Measurements from ENCODE around the gene ZDHHC1.

DNA sequence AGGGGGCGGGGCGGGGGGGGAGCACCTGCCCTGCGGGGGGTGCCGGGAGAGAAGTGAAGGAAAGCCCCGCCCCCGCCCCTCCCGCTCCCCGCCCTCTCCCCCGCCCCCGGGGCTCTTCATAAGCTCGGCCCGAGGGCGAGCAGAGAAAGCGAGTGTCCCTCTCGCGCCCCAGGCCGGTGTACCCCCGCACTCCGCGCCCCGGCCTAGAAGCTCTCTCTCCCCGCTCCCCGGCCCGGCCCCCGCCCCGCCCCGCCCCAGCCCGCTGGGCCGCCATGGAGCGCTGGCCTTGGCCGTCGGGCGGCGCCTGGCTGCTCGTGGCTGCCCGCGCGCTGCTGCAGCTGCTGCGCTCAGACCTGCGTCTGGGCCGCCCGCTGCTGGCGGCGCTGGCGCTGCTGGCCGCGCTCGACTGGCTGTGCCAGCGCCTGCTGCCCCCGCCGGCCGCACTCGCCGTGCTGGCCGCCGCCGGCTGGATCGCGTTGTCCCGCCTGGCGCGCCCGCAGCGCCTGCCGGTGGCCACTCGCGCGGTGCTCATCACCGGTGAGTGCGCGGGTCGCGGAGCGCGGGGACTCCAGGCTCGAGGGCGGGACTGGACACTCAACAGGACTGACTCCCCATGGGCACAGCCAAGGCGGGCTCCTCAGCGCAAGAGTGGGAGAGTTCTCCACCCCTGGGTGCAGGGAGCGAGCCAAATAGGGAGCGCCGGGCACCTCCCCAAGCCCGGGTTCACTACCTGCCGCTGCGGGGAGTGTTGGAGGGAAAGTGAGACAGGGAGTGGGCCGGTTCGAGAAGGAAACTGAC lies 14.9 kb upstream of the ZDHHC1 start, which contains the start of gene HSD11B2:
- TF ChIP-seq GATA2 (IDR thresholded peaks at IDR 0.05; ENCODE audit: low read depth, low read length) (no peak), GATA3 (IDR thresholded peaks at IDR 0.05; ENCODE audit: low read depth, low read length) (no peak)
